ENCODE measurements around the gene CDK5RAP2.
"Not testable (repeated sequence)": the region's sequence is repeated elsewhere in the genome, so short reads cannot be mapped to it uniquely, and the experiment has no call there.

CDK5RAP2 gene

GRCh38 chr9:120592210-120592609, 12.2 kb upstream of the CDK5RAP2 start:
- in situ Hi-C loops (cut with MboI; ENCODE audit: low sequenced_read_pairs): no loop called here

DNA sequence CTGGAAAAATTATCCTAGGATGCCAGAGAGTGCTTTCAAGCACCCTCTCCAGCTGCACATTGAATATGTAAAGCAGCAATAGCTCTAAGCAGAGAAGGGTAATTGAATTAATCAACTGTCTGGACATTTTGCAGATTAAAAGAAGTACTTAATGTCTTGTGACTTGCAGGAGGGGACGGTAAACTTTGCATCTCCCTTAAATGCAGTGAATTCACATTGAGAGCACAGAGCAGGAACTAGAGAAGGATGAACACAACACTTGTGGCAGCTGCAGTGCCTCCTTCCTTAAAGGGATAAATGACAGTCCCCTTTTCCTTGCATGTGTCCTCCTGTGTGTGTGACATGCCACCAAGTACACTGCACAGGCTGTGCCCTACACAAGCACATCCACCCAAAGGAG, 7.4 kb upstream of the CDK5RAP2 start:
- in situ Hi-C loops (cut with MboI; ENCODE audit: low sequenced_read_pairs): no loop called here

DNA sequence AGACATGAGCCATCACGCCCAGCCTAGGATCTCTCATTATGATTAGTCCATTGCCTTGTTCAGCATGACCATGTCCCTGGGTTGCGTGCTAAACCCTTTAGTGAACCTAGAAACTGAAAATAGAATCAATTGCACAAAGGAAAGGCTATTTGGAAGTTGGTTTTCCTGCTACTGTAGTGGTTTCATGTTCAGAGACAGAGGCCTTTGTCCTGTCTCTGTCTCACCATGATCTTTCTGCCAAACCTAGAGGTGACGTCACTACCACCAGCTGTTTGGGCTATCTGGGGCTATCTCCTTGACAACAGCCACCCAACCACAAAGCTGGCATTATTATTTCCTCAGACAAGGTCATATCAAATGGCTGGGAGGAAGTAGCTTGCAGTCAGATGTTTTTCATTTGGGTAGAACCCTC, 4.0 kb upstream of the CDK5RAP2 start:
- in situ Hi-C loops (cut with MboI; ENCODE audit: low sequenced_read_pairs): no loop called here

DNA sequence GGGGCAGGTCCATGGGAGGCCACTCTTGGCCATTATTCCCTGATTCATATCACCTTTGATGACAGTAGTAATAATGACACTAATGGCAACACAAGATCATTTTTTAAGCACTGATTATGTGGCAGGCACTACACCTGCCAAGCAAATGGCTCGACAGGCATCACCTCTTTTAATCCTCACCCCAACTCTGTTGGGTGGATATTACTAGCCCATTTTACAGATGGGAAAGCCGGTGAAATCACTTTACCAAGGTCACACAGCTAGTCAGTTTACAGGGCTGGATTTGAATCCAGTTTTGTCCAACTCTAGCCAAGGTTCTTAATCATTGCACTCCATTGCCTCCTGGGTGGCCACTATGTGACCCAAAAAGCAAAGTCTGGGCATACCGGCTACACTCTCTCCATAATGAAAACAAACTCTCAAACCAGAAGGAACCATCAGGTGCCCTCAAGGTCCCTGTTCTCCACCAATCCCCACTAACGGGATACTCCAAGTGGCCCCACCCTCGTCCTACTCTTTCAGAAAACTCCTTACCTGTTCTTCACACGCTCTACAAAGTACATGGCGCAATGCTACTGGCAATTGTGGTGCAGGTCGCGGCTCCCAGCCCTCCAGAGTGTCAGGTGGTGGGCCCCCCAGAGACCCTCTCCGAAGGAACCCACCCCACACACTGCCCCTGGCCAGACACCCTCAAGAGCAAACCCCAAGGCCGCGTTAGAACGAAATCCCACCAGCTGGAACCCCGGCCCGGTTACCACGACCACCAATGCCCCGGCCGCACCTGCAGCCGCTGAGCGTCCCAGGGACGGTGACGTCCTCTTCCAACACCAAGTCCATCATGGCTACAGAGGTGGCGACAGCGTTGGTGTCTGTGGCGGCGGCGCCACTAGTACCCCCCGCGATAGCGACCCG, 572 bp downstream of the CDK5RAP2 start:
- in situ Hi-C loops (cut with MboI; ENCODE audit: low sequenced_read_pairs): no loop called here

GRCh38 chr9:120574473-120574872, 5.5 kb downstream of the CDK5RAP2 start:
- in situ Hi-C loops (cut with MboI; ENCODE audit: low sequenced_read_pairs): no loop called here

GRCh38 chr9:120572472-120572871, 7.5 kb downstream of the CDK5RAP2 start:
- in situ Hi-C loops (cut with MboI; ENCODE audit: low sequenced_read_pairs): no loop called here

DNA sequence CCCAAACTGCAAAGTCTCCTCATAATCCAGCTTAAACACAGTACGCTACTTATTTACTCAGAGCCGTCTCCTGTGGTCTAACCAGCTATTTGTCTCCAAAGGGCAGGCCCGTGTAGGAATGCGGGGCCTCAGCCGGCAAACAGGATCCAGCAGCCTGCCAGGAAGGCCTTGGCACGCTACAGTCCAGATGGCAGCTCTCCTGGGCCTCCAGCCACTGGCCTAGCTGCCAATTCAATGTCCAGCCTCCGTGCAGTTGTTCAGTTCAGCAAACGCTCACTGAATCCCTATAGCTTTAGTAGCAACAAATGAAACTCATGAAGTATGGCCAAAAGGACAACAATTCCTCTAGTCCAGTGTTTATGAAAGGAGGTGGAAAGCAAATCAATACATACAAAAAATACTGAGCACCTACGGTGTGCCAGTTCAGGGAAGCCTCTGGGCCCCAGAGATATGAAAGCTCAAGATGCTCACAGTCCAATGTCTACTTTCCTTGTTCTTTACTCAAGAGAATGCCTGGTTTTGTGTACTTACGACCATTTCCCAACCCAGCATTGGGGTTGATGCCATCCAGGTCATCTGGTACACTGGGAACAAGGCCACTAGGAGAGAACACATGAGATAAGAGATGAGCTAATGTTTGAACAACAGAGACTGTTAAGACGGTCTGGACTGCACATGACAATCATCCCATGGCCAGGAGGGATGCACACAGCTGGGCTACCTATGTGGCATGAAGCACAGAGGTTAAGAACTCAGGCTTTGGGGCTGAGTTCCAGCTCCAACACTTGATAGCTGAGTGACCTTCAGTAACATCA, 8.3 kb downstream of the CDK5RAP2 start:
- in situ Hi-C loops (cut with MboI; ENCODE audit: low sequenced_read_pairs): no loop called here

GRCh38 chr9:120570296-120570695, 9.7 kb downstream of the CDK5RAP2 start:
- in situ Hi-C loops (cut with MboI; ENCODE audit: low sequenced_read_pairs): no loop called here

- in situ Hi-C loops (cut with MboI; ENCODE audit: low sequenced_read_pairs): no loop called here
Measured at GRCh38 chr9:120569556-120569955, 10.4 kb downstream of the CDK5RAP2 start.

DNA sequence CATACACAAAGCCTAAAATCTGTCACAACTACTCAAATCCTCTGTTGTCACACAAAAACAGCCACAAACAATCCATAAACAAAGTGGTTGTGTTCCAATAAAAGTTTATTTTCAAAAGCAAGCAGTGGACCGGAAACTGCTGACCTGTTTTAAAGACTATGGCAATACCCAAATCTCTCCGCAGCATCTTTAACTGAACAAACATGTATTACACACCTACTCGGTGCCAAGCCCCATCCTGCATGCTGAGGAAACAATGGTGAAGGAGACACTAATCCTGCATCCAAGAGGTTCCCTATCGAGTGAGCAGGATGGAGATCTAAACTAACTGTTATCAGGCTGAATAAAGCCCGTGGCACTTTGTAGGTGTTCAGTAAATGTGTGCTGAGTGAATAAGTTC, 11.2 kb downstream of the CDK5RAP2 start:
- in situ Hi-C loops (cut with MboI; ENCODE audit: low sequenced_read_pairs): no loop called here

DNA sequence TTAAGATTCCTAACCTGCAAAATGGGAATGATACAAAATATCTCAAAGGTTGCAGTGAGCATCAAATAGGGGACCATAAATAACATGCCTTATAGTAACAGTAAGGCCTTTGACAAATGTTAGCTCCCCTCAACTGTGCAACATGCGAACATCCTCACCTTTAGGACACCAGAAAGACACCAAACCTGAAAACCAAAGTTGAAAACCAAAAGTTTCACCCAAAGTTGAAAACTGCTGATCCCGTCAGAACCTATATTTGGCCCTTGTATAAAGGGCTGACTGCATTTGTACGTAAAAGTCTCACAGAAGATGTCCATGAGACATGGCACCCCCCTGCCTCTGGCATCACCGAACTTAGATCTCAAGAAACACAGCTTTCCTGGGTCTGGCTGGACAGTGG, 12.1 kb downstream of the CDK5RAP2 start:
- in situ Hi-C loops (cut with MboI; ENCODE audit: low sequenced_read_pairs): no loop called here

DNA sequence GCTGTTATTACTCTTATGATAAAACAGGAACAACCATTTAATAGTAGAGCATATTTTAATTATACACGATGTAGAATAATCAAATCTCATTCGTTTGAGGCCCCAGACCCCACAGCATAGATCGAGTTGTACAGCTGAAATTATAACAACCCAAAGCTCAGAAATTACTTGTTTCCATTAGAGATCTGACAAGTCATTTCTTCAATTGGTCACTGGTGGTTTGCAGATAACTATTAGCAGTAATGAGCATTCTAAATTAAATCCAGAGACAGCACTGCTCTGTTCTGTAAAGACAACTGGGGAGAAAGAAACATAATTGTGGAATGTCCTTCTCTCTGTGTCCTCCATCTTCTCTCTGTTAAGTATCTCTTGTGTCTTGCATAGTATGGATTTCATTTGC, 12.9 kb downstream of the CDK5RAP2 start:
- in situ Hi-C loops (cut with MboI; ENCODE audit: low sequenced_read_pairs): no loop called here

- in situ Hi-C loops (cut with MboI; ENCODE audit: low sequenced_read_pairs): no loop called here
Measured at GRCh38 chr9:120564589-120564988, 15.4 kb downstream of the CDK5RAP2 start.

GRCh38 chr9:120562861-120563443, 17.0 kb downstream of the CDK5RAP2 start:
- in situ Hi-C loops (cut with MboI; ENCODE audit: low sequenced_read_pairs): no loop called here

- in situ Hi-C loops (cut with MboI; ENCODE audit: low sequenced_read_pairs): no loop called here
Measured at GRCh38 chr9:120561709-120562108, 18.3 kb downstream of the CDK5RAP2 start.

GRCh38 chr9:120559546-120559945, 20.4 kb downstream of the CDK5RAP2 start:
- in situ Hi-C loops (cut with MboI; ENCODE audit: low sequenced_read_pairs): no loop called here

- in situ Hi-C loops (cut with MboI; ENCODE audit: low sequenced_read_pairs): no loop called here
Measured at GRCh38 chr9:120558454-120558853, 21.5 kb downstream of the CDK5RAP2 start.

DNA sequence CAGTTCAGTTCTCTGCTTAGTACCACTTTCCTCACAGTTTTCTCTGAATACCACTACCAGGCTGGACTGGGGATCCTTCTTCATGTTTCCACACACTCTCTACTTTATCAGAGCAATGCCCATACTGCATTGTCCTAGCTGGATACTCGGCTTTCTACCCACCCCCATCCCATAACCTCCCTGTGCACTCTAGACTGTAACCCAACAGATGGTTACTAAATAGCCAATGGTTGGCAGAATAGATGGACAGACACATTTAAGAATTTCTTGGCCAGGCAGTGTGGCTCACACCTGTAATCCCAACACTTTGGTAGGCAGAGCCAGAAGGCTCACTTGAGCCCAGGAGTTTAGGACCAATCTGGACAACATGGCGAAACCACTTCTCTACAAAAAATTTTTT, 22.8 kb downstream of the CDK5RAP2 start:
- in situ Hi-C loops (cut with MboI; ENCODE audit: low sequenced_read_pairs): no loop called here

DNA sequence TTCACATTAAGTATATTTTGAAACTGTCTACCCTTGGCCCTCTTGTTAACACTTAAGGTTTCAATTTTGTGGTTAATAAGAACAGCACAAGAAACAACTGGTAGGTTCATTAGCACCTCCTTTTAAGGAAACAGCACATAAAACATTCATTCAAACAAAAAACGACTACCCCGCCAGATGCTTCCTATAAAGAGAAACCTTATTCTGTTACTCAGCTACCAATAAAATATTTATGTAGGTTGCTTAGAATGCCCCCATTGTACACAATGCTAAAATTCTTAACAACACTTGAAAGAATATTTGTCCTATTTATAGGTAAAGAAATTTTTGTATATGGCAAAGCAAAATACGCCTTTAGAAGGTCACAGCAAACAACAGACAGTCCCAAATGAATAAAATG, 23.2 kb downstream of the CDK5RAP2 start:
- in situ Hi-C loops (cut with MboI; ENCODE audit: low sequenced_read_pairs): no loop called here

GRCh38 chr9:120555839-120556238, 24.1 kb downstream of the CDK5RAP2 start:
- in situ Hi-C loops (cut with MboI; ENCODE audit: low sequenced_read_pairs): no loop called here

GRCh38 chr9:120552210-120552704, 27.7 kb downstream of the CDK5RAP2 start:
- in situ Hi-C loops (cut with MboI; ENCODE audit: low sequenced_read_pairs): not testable (repeated sequence)

Measured in HL-60/S4 (cell line).